Measurements from ENCODE around the gene SLC12A8.

GRCh38 chr3:125221831-125222230 lies 9.3 kb upstream of the SLC12A8 start:
- TF ChIP-seq CTCF (conservative IDR thresholded peaks at IDR 0.05 in 1 of 2, IDR thresholded peaks at IDR 0.05 in 1 of 2; ENCODE audit: low read depth in 1 of 2, low read length in 2 of 2) (no peak), EZH2 (IDR thresholded peaks at IDR 0.05; ENCODE audit: low read length, missing control alignments) (no peak)
